GM15510 (cell line): Measurements from ENCODE around the gene ACSL3.

ENCODE experiments used
- POLR2A ChIP-seq: IDR thresholded peaks from 3 replicates; pipeline ENCODE4 v1.6.1; 2011; ENCODE audit warnings: borderline replicate concordance; ENCODE audit not compliant: insufficient read length; ENCODE audit errors: extremely low read depth

The ACSL3 gene

GRCh38 chr2:222871291-222871690, 10.5 kb downstream of the ACSL3 start:
- TF ChIP-seq POLR2A, result no peak

- no peak for TF ChIP-seq POLR2A
These were observed 11.7 kb downstream of the ACSL3 start for GRCh38 chr2:222872551-222872950.

- no peak for TF ChIP-seq POLR2A
These were observed 14.6 kb downstream of the ACSL3 start for GRCh38 chr2:222875482-222875881.

GRCh38 chr2:222876947-222877346, 16.1 kb downstream of the ACSL3 start:
- TF ChIP-seq POLR2A, result no peak

- no peak for TF ChIP-seq POLR2A
These were observed 16.9 kb downstream of the ACSL3 start for GRCh38 chr2:222877556-222878300.

GRCh38 chr2:222878301-222878876, 17.6 kb downstream of the ACSL3 start:
- no peak for TF ChIP-seq POLR2A

GRCh38 chr2:222878877-222879603, 18.2 kb downstream of the ACSL3 start:
- TF ChIP-seq POLR2A, result no peak

GRCh38 chr2:222879604-222879933, 18.7 kb downstream of the ACSL3 start:
- no peak for TF ChIP-seq POLR2A

- TF ChIP-seq POLR2A, result no peak
These were observed 21.7 kb downstream of the ACSL3 start for GRCh38 chr2:222882484-222882928.

- no peak for TF ChIP-seq POLR2A
These were observed 22.6 kb downstream of the ACSL3 start for GRCh38 chr2:222883420-222883819.

GRCh38 chr2:222884114-222884771, 23.4 kb downstream of the ACSL3 start:
- no peak for TF ChIP-seq POLR2A

- no peak for TF ChIP-seq POLR2A
These were observed 24.1 kb downstream of the ACSL3 start for GRCh38 chr2:222884805-222885424.

GRCh38 chr2:222887124-222887523, 26.3 kb downstream of the ACSL3 start:
- TF ChIP-seq POLR2A, result no peak

- TF ChIP-seq POLR2A, result no peak
These were observed 27.9 kb downstream of the ACSL3 start for GRCh38 chr2:222888716-222889115.

GRCh38 chr2:222891890-222892289, 31.1 kb downstream of the ACSL3 start:
- TF ChIP-seq POLR2A, result no peak
